ENCODE results near the gene DRD4.

Gene DRD4

GRCh38 chr11:610146-610801 lies 26.8 kb upstream of the DRD4 start:
- no peak for DNase-seq (ENCODE audit: low read depth)

GRCh38 chr11:611001-611996 lies 25.8 kb upstream of the DRD4 start:
- no peak for DNase-seq (ENCODE audit: low read depth)

- no peak for DNase-seq (ENCODE audit: low read depth)
Observed at GRCh38 chr11:612201-612960, 24.7 kb upstream of the DRD4 start.

- DNase-seq (ENCODE audit: low read depth) = no peak
Observed at GRCh38 chr11:612961-613300, 24.1 kb upstream of the DRD4 start.

GRCh38 chr11:613369-613968 lies 23.6 kb upstream of the DRD4 start:
- DNase-seq (ENCODE audit: low read depth) = peak; percentile 47

GRCh38 chr11:614021-614622 lies 22.9 kb upstream of the DRD4 start:
- no peak for DNase-seq (ENCODE audit: low read depth)

GRCh38 chr11:614623-615503 lies 22.2 kb upstream of the DRD4 start:
- DNase-seq (ENCODE audit: low read depth) = no peak

GRCh38 chr11:615504-616319 lies 21.4 kb upstream of the DRD4 start, which contains the start of gene IRF7:
Gene IRF7 (minus strand): TSS chr11:615950. CDS start chr11:615364, 586 bp downstream.
- DNase-seq (ENCODE audit: low read depth) = peak; percentile 65

- no peak for DNase-seq (ENCODE audit: low read depth)
Observed at GRCh38 chr11:616320-617198, 20.5 kb upstream of the DRD4 start.

- DNase-seq (ENCODE audit: low read depth) = no peak
Observed at GRCh38 chr11:617199-617911, 19.7 kb upstream of the DRD4 start.

- DNase-seq (ENCODE audit: low read depth) = no peak
Observed at GRCh38 chr11:617912-618682, 19.0 kb upstream of the DRD4 start.

GRCh38 chr11:618856-619627 lies 18.0 kb upstream of the DRD4 start:
- DNase-seq (ENCODE audit: low read depth) = no peak

GRCh38 chr11:619628-620050 lies 17.4 kb upstream of the DRD4 start:
- DNase-seq (ENCODE audit: low read depth) = no peak

- DNase-seq (ENCODE audit: low read depth) = no peak
Observed at GRCh38 chr11:620201-620600, 16.9 kb upstream of the DRD4 start.

- no peak for DNase-seq (ENCODE audit: low read depth)
Observed at GRCh38 chr11:620935-621814, 15.9 kb upstream of the DRD4 start.
